DND-41 (cell line): Measurements from ENCODE around the gene ZNF883.

ENCODE experiments used
- EZH2 ChIP-seq: IDR thresholded peaks from 3 replicates; pipeline ENCODE4 v1.6.1; 2012; ENCODE audit warnings: borderline replicate concordance, low read depth, mild to moderate bottlenecking, moderate library complexity, low read length, inconsistent platforms; ENCODE audit not compliant: severe bottlenecking
- TF ChIP-seq, protein P1 (sequence below): IDR thresholded peaks from 2 replicates; pipeline ENCODE4 v1.5.1; 2012; ENCODE audit warnings: borderline replicate concordance, low read length, moderate library complexity, mild to moderate bottlenecking; ENCODE audit not compliant: poor library complexity, severe bottlenecking; ENCODE audit errors: extremely low read depth

DNA sequence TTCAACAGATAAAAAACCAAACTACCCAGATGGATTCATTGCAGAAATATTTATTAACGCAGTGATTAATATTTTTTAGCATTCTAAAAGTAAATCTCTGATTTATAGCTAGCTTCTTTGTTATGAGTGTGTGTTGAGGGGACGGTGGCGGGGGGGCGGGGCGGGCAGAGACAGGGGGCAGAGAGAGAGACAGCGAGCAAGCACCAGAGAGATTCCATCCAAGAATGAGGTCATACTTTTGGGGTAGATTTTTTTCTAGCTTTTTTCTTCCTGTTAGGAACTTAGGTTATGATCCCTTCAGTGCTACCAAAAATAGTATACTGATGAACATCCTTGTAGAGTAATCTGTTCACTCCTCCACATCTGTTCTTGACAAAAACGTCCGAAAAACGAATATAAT, 500 bp upstream of the ZNF883 start:
- TF ChIP-seq, protein P1, sequence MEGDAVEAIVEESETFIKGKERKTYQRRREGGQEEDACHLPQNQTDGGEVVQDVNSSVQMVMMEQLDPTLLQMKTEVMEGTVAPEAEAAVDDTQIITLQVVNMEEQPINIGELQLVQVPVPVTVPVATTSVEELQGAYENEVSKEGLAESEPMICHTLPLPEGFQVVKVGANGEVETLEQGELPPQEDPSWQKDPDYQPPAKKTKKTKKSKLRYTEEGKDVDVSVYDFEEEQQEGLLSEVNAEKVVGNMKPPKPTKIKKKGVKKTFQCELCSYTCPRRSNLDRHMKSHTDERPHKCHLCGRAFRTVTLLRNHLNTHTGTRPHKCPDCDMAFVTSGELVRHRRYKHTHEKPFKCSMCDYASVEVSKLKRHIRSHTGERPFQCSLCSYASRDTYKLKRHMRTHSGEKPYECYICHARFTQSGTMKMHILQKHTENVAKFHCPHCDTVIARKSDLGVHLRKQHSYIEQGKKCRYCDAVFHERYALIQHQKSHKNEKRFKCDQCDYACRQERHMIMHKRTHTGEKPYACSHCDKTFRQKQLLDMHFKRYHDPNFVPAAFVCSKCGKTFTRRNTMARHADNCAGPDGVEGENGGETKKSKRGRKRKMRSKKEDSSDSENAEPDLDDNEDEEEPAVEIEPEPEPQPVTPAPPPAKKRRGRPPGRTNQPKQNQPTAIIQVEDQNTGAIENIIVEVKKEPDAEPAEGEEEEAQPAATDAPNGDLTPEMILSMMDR: no peak
- TF ChIP-seq EZH2: no peak
